SKM-1 treated with dmso at 0.1 percent for 144 hours (cell line): ENCODE measurements around the gene MYG1.
"Not testable (repeated sequence)": the region's sequence is repeated elsewhere in the genome, so short reads cannot be mapped to it uniquely, and the experiment has no call there.

Source experiments
- DNase-seq: peaks from one replicate; lab custom pipeline; 2025; ENCODE audit not compliant: unreplicated experiment; lab: John Stamatoyannopoulos, UW

The MYG1 gene

GRCh38 chr12:53326460-53327185 lies 27.1 kb downstream of the MYG1 start:
- DNase-seq, result no peak

- no peak for DNase-seq
Measured at GRCh38 chr12:53327435-53328042, 28.0 kb downstream of the MYG1 start.

DNA sequence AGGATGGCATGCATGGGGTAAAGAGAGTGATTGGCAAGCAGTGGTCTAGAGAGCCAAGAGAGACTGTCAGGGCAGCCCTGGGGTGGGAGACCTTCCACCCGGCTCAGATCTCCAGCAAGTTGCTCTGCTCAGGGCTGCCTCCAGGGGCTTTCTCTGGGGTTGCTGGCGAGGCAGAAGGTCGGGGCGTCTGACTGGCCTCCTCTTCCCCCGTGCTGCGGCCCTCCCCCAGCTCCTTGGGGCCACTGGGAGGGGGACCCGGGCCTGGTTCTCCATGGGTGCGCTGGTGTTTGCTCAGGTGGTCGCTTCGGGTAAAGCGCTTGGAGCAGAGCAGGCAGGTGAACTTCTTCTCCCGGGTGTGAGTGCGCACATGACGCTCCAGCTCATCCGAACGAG lies 28.5 kb downstream of the MYG1 start:
- no peak for DNase-seq

DNA sequence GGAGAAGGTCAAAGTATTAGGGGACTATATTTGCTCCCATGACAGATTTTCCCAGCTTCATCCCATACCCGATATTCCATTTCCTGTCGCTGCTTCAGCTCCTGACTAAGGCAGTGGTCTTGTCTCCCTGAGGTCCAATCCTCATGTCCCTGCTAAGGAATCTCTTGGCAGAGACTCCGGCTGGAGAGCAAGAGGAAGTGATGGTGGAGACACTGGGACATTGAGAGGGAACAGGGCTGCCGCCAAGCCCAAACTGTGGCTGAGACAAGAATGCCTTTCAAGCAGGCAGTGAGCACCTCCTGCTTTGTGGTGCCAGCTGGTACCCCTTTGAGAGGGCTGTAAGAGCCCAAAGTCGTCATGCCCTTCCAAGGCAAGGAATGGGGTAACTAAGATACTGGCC lies 31.2 kb downstream of the MYG1 start:
- DNase-seq, result no peak

DNA sequence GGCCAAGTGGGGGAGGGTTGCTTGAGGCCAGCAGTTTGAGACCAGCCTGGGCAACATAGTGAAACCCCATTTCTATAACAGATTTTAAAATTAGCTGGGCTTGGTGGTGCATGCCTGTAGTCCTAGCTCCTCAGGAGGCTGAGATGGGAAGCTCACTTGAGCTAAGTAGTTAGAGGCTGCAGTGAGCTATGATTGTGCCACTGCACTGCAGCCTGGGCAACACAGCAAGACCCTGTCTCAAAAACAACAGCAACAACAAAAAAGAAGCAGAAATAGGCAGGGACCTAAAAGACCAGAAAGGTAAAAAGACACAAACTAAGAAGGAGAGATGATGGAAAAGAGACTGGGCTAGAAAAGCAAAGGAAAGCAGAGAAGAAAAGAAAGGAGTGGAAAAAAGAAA lies 32.8 kb downstream of the MYG1 start:
- DNase-seq, result not testable (repeated sequence)

DNA sequence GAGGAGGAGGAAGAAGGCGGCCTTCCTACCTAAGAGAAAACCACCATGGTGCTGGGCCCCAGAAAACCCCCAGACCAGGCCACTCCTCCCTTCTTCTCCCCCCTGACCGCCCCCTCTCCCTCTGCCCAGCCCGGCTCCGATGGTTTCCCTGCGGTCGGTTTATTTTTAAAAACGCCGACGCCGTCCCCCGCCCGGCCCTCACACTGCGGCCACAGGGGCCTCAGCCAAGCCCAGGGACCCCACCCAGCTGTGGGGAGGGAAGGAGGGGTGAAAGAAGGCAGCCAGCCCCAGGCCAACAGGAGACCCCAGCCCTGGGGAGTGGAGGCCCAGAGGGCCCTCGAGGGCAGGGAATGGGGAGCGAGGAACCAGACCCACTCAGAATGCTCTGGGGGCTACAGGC lies 33.2 kb downstream of the MYG1 start:
- DNase-seq, result no peak

- no peak for DNase-seq
Measured at GRCh38 chr12:53333289-53333688, 33.8 kb downstream of the MYG1 start.

GRCh38 chr12:53333845-53334244 lies 34.4 kb downstream of the MYG1 start:
- DNase-seq, result no peak

DNA sequence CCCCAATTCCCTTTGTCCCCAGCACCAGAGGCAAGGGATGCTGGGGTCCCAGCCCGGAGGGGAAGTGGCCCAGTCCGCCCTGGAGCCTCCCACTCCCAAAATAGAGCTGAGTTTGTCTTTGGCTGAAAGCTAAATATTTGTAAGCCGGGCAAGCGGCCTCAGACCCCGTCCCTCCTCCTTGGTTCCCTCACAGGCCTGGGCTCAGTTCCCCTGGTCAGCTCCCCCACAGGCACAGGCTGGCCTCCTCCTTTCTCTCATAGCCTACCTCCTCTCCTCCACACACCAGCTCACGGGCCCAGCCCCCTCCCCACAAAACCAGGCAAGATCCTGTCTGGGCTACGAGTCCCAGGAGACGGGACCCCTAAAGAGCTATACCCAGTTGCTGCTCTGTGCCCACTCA lies 35.3 kb downstream of the MYG1 start:
- DNase-seq, result no peak

DNA sequence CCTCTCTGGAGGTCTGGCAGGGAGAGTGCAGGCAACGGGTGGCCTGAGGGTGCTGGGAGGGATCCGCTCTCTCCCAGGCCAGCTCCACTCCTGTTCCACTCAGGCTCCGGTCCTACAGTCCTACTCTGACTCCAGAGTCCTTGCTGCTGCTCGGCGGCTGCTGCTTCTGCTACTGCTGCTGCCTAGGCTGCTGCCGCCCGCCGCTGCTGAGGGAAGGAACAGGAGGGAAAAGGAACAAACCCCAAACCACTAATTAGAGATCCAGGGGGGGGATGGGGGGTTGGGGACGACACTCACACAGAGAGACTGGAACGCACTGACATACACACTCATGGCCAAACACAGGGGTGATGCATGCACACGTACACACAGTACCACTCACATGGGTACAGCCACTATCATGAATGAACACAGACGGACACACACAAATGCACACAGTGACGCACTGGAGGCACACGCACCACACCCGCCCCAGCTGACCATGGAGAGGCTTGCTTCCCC lies 36.7 kb downstream of the MYG1 start, which contains the start of gene SP7:
SP7 (minus strand) TSS at position 174 of the 501 bp plus-strand sequence. CDS start 708 bp downstream, outside the sequence.
- peak; percentile 46 for DNase-seq

- no peak for DNase-seq
Measured at GRCh38 chr12:53338017-53338416, 38.5 kb downstream of the MYG1 start.

GRCh38 chr12:53338916-53339315 lies 39.4 kb downstream of the MYG1 start:
- DNase-seq, result no peak

- no peak for DNase-seq
Measured at GRCh38 chr12:53340398-53340797, 40.9 kb downstream of the MYG1 start.

- no peak for DNase-seq
Measured at GRCh38 chr12:53343449-53343848, 44.0 kb downstream of the MYG1 start.

GRCh38 chr12:53343969-53344368 lies 44.5 kb downstream of the MYG1 start:
- no peak for DNase-seq

DNA sequence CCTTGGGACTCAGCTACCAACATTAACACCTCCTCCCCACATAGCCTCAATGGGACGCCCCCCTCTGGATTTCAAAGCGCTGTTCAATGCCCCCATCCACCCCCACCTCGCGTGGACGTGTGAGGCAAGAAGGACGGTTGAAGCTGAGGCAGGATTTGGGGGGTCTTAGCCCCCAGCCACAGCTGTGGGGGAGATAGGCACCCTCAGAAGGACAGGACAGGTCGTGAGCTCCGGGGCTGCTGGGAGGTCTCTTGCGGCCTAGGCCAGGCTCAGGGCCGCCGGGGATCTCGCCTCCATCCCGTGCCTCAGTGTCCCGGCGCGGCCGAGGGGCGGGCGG lies 45.0 kb downstream of the MYG1 start:
- no peak for DNase-seq

DNA sequence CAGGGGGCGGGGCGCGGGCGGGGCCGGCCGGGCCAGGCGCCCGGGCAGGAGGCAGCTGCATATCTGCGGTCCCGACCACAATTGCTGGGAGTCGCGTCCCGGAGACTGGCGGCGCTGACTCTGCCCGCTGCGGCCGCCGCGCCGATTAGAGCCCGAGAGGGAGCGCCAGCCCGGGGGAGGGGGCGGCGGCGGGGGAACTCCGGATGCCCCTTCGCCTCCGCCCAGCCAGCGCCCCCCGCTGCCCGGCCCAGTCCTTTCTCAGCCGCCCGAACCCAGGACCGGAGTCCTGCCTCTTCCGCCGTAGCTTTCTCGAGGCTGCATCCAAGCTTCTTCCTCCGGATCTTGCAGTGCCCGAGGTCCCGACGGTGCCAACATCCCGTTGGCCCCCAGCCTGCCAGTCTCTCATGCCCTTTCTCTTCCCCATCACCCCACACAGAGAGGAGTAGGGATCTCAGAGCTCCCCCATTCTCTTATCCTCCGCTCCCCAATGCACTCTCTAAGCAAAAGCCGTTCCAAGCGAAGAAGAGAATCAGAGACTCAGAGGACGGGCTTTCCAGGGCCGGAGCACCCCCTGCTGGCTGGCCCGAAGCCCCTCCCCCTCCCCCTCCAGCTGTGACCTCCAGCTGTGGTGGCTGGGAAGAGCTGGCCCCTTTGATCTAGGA lies 45.5 kb downstream of the MYG1 start:
- peak; percentile 18 for DNase-seq

DNA sequence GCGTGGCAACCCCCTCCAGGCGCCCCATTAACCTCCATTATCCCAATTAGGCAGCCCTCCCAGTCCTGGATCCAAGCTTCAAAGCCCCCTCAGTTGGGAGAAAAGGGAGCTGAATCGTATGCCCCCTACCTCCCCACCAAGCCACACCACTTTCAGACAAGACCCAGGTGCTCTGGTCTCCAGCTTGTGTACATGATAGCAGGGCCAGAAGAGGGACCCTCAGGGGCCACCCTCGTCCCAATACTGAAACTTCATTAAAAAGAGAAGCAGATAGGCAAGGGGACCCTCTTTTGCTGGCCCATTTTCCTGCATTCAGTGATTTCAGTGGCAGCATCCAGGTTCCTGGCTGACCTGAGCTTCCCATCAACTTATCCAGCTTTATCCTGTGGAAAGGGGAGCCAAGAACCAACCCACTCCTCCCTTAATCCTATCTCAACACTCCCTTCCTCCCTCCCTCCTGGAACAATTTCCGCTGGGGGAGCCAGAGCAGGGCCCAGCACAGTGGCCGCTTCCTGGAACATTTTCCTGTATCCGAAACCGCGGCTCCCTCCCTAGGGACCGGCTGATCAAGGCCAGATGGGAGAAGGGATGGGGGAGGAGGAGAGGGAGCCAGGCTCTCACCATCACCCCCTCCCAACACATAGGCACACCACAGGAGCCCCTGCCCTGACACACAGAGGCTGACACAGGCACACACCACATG lies 46.1 kb downstream of the MYG1 start:
- DNase-seq, result no peak

- no peak for DNase-seq
Measured at GRCh38 chr12:53346491-53346890, 47.0 kb downstream of the MYG1 start.

DNA sequence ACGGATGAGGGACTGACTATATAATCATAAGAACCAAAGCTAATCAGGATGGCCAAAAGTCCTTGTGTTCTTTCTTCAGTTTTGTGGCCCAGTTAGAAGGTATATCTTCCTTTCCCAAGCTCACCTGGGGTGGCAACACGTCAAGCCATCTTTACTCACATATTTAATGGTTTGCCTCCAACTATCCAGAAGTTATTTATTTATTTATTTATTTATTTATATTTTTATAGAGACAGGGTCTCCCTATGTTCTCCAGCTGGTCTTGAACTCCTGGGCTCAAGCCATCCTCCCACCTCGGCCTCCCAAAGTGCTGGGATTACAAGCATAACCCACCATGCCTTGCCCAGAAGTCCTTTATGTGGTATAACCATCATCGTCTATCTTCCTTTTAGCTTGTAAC lies 48.4 kb downstream of the MYG1 start:
- DNase-seq, result no peak
